Testis (tissue), 2 donors: ENCODE measurements around the gene XIRP2.

Experiments
- CTCF ChIP-seq, 3 experiments: fragments of 450-650 bp in 2 of 3; fragments of 200-600 bp in 1 of 3; sonication (generic) in 1 of 3; IDR thresholded peaks; one replicate each; pipeline ENCODE4 v1.5.1; 2016 to 2019; ENCODE audit warnings: antibody characterized with exemption in 3 of 3, mild to moderate bottlenecking in 2 of 3, moderate library complexity in 1 of 3
- POLR2A ChIP-seq: fragments of 450-650 bp; IDR thresholded peaks from one replicate; pipeline ENCODE4 v1.6.1; 2017; ENCODE audit warnings: antibody characterized with exemption, mild to moderate bottlenecking, moderate library complexity

- no peak for TF ChIP-seq CTCF (IDR thresholded peaks at IDR 0.05)
- no peak for TF ChIP-seq POLR2A
These were observed 293.4 kb downstream of the XIRP2 start for GRCh38 chr2:167181688-167182087.
